ENCODE results near the gene DNLZ. TPM values are rescaled to one million over a fixed set of nuclear protein-coding genes. Genes with fewer than 3 reads are reported as not detected.

Gene DNLZ
- total and polyA plus RNA-seq, 2 donors (not counting 3 experiments of a cell fraction or from before 2014, with no cell fraction given): 26.9 to 38.4 TPM

DNA sequence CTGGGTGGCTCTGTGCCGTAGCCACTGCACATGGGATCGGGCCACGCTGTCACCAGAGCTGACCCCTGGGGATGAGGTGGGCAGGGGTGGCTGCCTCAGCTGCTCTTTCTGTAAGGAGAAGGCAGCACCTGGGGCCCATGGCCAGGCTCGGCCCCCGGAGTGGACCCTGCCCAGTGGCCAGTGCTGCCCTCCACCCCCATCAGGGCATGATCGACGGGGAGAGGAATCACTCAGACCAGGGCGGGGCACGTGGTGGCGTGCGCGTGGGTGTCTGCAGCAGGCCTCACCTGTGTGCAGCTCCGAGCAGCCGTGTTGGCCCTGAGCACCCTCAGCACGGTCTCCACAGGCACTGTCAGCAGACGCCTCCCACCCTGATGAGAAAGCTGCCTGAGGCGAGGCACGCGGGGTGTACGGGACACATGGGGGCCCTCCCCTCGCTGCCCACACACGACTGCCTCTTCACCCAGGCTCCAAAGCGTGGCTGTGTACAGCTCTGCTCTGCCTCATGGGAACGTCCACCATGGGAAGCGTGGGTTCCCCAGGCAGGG lies 18.5 kb upstream of the DNLZ start:
- dilution Hi-C loops (cut with MboI; ENCODE audit: extremely low pct_ligation_motif_present, low sequenced_read_pairs) (no loop called here), intact Hi-C loops (cut with micrococcal nuclease) (no loop called here)
- Histone ChIP-seq H3K79me2 (ENCODE audit: control insufficient read depth, insufficient read depth, low read length) (no peaks in the 10 kb centered on the region), H3K4me3 (replicated peaks in 1 of 3; ENCODE audit: insufficient read depth in 1 of 3, low read depth in 1 of 3, low read length in 3 of 3) (no peak overlapping the region), H3K27me3 (ENCODE audit: control insufficient read depth in 2 of 2, insufficient read depth in 2 of 2, low read length in 2 of 2) (no peaks in the 10 kb centered on the region), H3K4me2 (ENCODE audit: insufficient read depth, low read length) (no peak overlapping the region), H3K4me1 (ENCODE audit: control insufficient read depth, extremely low read depth, insufficient read depth, low read length) (no peaks in the 10 kb centered on the region), H3K9me3 (replicated peaks; ENCODE audit: control insufficient read depth, insufficient read depth, low read length) (no peaks in the 10 kb centered on the region), H3K9me1 (replicated peaks; ENCODE audit: control insufficient read depth, extremely low read depth, insufficient read depth, low read length) (no peaks in the 10 kb centered on the region), H4K20me1 (replicated peaks; ENCODE audit: control insufficient read depth, extremely low read depth, insufficient read depth, low read length) (no peaks in the 10 kb centered on the region), H3K9ac (replicated peaks; ENCODE audit: extremely low read depth, insufficient read depth, low read length) (no peak overlapping the region), H2AFZ (ENCODE audit: low read depth, low read length) (no peak overlapping the region), H3K27ac (ENCODE audit: insufficient read depth, low read depth, low read length) (no peak overlapping the region), H3K36me3 (ENCODE audit: control insufficient read depth in 2 of 2, extremely low read depth in 1 of 2, insufficient read depth in 2 of 2, low read length in 2 of 2) (peaks cover 4 to 56% of the 10 kb centered on the region in 2 experiments)
- FAIRE-seq: no peak
- DNase-seq (ENCODE audit: low read depth, low spot score): no peak
- no TSS peak for BruUV-seq (replicated peaks)
- ChIA-PET CTCF (no interaction called here), POLR2A (no interaction called here)
- TF ChIP-seq, protein P1, sequence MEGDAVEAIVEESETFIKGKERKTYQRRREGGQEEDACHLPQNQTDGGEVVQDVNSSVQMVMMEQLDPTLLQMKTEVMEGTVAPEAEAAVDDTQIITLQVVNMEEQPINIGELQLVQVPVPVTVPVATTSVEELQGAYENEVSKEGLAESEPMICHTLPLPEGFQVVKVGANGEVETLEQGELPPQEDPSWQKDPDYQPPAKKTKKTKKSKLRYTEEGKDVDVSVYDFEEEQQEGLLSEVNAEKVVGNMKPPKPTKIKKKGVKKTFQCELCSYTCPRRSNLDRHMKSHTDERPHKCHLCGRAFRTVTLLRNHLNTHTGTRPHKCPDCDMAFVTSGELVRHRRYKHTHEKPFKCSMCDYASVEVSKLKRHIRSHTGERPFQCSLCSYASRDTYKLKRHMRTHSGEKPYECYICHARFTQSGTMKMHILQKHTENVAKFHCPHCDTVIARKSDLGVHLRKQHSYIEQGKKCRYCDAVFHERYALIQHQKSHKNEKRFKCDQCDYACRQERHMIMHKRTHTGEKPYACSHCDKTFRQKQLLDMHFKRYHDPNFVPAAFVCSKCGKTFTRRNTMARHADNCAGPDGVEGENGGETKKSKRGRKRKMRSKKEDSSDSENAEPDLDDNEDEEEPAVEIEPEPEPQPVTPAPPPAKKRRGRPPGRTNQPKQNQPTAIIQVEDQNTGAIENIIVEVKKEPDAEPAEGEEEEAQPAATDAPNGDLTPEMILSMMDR (IDR thresholded peaks at IDR 0.05; ENCODE audit: extremely low read depth in 1 of 2, insufficient read depth in 1 of 2, low read depth in 1 of 2, low read length in 2 of 2): no peak
- no peak for TF ChIP-seq FOS (IDR thresholded peaks at IDR 0.05; ENCODE audit: borderline replicate concordance, insufficient read depth, low read length)
- no peak for TF ChIP-seq POLR2AphosphoS5 (IDR thresholded peaks at IDR 0.05; ENCODE audit: insufficient read depth, low read depth, low read length)
- TF ChIP-seq, protein P2, sequence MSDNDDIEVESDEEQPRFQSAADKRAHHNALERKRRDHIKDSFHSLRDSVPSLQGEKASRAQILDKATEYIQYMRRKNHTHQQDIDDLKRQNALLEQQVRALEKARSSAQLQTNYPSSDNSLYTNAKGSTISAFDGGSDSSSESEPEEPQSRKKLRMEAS (IDR thresholded peaks at IDR 0.05; ENCODE audit: insufficient read depth, insufficient read length): no peak
- no peak for TF ChIP-seq GATA2 (IDR thresholded peaks at IDR 0.05; ENCODE audit: insufficient read depth, insufficient read length, low read depth, low read length)
- TF ChIP-seq MYC (IDR thresholded peaks at IDR 0.05; ENCODE audit: low read depth, low read length): no peak
- no peak for TF ChIP-seq JUN (IDR thresholded peaks at IDR 0.05; ENCODE audit: borderline replicate concordance, insufficient read depth, insufficient read length, low read depth)
- no peak for TF ChIP-seq EZH2 (IDR thresholded peaks at IDR 0.05; ENCODE audit: borderline replicate concordance, low read depth, low read length, severe bottlenecking)
- no peak for TF ChIP-seq POLR2A (IDR thresholded peaks at IDR 0.05; ENCODE audit: low read depth, low read length)

Measured in endothelial cell of umbilical vein (primary cell).